Measurements from ENCODE around the gene CLPTM1.
A peak's percentile ranks its signal among the peaks of the same experiment; 100 is the strongest.

CLPTM1 gene

DNA sequence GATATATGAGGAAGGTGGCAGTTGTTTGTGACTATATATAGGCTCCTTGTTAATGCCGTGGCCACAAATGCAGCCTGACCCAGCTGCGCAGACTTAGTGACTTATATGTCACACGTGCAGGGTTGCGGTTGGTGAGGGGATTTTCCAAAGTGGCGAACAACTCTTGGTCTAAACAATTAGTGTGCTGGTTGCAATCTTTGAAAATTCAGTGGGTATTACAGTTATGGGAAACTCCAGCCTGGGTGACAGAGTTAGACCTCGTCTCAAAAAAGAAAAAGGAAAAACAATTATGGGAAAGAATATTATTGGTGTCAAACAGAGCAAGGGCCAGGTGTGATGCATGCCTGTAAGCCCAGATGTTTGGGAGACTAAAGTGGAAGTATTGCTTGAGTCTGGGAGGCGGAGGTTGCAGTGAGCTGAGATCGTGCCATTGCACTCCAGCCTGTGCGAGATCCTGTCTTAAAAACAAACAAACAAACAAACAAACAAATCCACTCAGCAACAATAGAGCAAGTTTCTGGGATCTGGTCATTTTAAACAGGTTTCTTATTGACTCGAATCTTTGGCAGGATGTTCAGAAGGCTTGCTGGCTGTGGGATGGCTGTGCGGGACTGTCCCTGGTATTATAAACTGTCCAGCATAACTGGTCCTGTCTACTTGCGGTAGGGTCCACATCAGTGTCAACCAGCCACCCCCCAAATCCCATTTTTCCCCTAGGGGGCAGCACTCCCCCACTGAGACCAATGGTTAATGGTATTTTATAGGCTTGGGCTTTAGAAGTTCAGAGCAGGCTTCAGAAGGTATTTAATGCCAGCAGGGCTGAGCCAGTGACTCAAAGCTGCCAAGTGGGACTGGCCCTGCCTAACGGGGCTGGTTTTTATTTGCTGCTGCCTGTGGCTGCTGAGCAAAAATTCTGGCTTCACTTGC lies 61.5 kb downstream of the CLPTM1 start:
- peak; percentile 29 for DNase-seq

DNA sequence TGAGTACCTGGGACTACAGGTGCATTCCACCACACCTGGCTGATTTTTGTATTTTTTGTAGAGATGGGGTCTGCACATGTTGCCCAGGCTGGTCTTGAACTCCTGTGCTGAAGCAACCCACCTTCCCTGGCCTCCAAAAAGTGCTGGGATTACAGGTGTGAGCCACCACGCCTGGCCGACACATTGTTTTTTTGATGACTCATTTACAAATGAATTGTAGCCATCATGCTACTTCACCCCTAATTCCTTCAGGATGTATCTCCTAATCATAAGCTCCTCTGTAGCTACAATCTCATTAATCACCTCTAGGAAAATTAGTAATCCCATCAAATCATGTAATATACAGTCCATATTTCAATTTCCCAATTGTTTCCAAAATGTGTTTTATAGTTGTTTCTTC lies 64.0 kb downstream of the CLPTM1 start:
- DNase-seq, result no peak

DNA sequence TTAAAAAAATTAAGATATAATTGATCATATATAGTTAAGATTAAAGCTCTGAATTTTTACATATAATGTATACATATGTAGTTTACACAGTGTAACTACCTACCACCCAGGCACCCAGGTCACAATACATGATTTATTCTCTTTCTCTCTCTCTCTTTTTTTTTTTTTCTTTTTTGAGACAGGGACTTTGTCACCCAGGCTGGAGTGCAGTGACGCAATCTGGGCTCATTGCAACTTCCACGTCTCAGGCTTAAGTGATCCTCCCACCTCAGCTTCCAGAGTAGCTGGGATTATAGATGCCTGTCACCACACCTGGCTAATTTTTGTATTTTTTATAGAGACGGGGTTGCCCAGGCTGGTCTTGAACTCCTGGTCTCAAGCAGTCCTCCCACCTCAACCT lies 64.9 kb downstream of the CLPTM1 start:
- DNase-seq, result no peak

DNA sequence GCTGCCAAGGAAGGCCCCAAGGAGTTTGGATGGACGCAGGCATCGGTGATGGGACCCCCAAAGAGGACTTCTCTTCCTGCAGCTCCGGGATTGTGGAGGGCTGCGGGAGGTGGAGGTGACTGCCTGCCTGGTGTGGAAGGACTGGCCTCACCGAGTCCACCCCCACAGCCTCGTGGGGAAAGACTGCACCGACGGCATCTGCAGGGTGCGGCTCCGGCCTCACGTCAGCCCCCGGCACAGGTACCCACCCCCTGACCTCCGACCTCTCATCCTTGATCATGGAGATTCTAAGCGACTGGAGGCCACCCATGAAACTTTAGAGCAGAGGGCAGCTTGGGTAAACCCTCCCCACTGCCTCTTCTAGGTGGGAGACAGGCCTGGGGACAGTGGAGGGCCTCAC lies 66.8 kb downstream of the CLPTM1 start:
- DNase-seq, result no peak

DNA sequence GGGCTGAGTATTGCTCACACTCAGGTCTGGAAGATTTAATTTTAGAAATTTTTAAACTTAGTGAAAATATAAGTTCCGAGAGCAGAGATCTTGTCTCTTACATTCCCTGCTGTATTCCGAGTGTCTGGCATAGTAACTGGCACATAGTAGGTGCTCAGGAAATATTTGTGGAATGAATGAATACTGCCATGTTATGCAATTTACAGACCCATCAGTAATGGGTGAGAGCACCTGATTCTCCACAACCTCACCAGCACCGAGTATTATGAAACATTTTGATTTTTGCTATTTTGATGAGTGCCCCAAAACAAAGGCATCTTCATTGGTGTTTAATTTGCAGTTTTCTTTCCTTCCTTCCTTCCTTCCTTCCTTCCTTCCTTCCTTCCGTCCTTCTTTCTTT lies 67.9 kb downstream of the CLPTM1 start:
- no peak for DNase-seq

DNA sequence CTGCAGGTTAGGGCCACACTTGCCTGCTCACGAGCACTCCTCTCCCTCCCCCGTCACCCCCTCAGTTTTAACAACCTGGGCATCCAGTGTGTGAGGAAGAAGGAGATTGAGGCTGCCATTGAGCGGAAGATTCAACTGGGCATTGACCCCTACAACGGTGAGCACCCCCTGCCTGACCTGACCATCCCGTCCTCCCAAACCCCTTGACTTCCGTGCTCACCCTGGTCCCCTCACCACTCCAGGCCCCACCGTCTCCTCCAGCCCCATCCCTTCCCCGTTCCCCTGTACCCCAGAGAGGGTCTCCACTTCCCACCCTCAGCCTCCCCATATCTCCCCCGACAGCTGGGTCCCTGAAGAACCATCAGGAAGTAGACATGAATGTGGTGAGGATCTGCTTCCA lies 70.1 kb downstream of the CLPTM1 start:
- DNase-seq, result no peak

DNA sequence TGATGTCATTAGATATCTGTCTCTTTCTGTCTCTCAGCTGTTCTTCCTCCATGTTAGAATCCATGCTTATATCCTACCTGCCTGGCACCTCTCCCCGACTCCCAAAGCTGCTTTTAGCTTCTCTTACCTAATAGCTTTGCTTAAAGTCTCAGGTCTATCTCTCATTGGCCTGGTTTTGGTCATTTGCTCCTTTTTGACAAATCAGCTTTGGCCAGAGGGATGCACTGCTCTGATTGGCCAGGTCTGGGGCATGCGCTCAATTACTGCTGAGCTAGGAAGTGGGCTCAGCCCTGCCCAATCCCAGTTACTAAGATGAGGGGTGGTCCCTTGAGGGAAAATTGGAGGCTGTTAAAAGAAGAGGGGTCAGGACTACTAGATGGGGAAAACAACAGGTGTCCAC lies 72.2 kb downstream of the CLPTM1 start:
- no peak for DNase-seq

DNA sequence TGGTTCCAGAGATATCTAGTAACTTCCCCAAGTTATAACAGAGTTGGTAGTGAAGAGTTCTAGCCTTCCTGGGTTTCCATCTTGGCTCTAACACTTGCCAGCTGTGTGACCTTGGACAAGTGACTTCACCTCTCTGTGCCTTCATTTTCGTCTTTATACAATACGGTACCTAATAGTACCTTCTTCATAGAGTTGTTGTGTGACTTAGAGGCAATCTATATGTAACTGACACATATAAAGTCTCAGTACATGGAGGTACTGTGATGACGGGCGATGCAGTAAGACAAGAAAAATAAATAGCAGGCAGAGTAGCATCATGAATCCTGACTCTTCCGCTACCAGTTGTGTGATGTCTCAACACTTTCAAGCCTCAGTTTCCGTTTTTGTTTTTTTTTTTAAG lies 75.6 kb downstream of the CLPTM1 start:
- no peak for DNase-seq

DNA sequence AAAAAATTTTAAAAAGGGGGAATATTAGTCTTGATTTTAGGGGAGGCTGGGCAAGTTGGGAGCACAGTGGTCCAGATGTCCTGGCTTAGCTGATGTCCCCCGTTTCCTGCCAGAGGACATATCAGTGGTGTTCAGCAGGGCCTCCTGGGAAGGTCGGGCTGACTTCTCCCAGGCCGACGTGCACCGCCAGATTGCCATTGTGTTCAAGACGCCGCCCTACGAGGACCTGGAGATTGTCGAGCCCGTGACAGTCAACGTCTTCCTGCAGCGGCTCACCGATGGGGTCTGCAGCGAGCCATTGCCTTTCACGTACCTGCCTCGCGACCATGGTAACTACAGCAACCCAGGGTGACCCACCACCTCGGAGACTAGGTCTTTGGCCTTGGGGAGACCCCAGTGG lies 77.2 kb downstream of the CLPTM1 start:
- DNase-seq, result no peak

DNA sequence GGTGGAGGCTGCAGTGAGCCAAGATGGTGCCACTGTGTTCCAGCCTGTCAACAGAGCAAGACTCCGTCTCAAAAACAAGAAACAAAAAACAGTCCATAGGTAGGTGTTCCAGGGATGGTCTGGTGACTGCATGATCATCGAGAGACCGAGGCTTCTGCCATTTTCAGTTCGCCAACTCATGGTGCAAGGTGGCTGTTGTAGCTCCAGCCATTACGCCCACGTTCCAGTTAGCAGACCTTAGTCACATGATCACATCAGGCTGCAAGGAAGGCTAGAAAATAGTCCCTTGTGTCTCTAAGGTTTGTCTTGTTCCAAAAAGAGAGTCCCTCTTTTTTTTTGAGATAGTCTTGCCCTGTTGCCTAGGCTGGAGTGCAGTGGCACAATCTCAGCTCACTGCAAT lies 80.6 kb downstream of the CLPTM1 start:
- DNase-seq, result no peak

DNA sequence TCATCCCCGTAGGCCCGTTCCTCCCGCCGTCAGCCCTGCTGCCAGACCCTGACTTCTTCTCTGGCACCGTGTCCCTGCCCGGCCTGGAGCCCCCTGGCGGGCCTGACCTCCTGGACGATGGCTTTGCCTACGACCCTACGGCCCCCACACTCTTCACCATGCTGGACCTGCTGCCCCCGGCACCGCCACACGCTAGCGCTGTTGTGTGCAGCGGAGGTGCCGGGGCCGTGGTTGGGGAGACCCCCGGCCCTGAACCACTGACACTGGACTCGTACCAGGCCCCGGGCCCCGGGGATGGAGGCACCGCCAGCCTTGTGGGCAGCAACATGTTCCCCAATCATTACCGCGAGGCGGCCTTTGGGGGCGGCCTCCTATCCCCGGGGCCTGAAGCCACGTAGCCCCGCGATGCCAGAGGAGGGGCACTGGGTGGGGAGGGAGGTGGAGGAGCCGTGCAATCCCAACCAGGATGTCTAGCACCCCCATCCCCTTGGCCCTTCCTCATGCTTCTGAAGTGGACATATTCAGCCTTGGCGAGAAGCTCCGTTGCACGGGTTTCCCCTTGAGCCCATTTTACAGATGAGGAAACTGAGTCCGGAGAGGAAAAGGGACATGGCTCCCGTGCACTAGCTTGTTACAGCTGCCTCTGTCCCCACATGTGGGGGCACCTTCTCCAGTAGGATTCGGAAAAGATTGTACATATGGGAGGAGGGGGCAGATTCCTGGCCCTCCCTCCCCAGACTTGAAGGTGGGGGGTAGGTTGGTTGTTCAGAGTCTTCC lies 82.4 kb downstream of the CLPTM1 start:
- DNase-seq, result no peak

DNA sequence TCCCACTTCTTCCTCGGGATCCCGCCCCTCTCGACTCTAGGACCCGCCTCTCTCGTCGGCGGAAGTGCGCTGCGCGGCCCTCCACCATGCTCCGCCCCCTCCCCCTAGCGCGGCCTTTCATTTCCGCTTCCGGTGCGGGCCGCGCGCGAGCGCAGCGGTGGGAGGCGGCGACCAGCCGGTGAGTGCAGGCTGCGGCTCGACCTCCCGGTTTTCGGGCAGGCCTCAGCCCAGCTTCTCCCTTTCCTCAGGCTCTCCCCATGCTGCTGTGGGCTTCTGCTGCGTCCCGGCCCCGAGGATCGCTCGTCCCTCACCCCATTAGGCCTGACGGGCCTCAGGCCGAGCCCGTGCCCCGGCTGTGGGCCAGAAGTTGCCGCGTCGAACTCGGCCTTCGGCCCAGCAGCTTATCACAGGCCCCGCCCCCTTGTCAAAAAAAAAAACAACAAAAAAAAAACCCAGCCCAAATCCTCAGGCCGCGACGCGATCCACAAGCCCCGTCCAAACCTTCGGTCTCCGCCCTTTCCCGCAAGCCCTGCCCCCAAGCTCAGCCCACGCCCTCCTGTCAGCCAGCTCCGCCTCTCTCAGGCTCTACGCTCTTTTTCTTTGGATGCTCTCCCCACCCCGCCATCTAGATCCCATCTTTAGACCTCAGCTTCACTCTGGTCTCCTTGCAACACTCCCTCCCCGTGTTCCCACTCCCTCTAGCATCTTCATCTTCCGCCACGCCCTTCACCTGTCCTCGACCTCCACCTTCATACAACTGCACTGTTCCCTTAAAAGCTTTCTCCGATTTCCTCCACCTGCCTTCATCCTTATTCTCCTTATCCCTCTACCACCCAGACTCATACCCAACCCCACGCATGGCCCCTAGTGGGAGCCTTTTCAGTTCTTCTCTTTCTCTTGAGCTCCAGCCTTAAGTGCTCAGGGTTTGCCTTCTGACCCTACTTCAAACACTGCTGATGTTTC lies 84.0 kb downstream of the CLPTM1 start, which contains the start of gene CLASRP:
TSS of gene CLASRP (plus strand) at position 115 of the 963 bp plus-strand sequence. CDS start 1,168 bp downstream, outside the sequence.
- DNase-seq, result peak; percentile 85

DNA sequence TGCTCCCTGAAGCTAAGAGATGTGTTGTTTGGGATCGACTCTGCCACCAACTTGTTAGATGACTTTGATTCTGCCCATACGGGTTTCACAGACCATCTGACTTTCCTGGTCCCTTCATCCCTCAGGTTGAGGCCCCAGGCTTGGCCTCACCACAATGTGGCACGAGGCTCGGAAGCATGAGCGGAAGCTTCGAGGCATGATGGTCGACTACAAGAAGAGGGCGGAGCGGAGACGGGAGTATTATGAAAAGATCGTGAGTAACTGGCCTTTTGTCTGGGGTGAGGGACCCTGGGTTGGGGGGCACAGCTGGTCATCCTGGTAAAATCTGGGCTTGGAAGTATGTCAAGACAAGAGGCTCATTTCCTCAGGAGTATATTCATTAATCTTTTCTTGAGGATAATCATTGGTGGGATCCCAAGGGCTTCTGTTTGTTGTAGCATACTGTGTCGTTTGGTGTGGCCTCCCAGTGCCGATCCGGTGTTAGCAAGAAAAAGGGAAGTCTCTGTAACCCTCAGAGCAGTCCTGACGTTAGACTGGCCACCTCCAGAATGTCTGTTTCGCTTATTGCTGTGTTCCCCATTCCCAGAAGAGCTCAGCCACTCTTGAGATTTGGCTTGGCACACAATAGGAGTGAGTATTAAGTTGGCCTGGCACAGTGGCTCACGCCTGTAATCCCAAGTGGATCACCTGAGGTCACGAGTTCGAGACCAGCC lies 85.0 kb downstream of the CLPTM1 start:
- no peak for DNase-seq

DNA sequence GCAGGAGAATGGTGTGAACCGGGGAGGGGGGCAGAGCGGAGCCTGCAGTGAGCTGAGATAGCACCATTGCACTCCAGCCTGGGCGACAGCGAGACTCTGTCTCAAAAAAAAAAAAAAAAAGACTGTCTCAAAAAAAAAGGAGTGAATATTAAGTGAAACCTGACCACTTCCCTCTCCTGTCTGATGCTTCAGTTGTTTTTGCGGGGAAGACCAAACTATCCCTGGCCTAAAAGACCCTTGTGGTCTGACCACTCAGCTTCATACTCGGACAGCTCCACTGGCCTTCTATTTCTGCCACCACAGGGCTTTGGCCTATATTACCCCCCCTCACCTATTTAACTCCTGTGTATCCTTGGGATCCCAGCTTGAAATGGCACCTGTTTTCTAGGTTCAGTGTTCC lies 85.9 kb downstream of the CLPTM1 start:
- DNase-seq, result no peak

All from NCI-H1436 (cell line).